Stomach (tissue), 9 donors: ENCODE data around the gene PHKA2. TPM values are rescaled to one million over a fixed set of nuclear protein-coding genes. Genes with fewer than 3 reads are reported as not detected.

Experiments
- DNase-seq, 2 donors: peaks; one replicate each; pipeline versions ENCODE4 v3.0.0 to v3.0.0-alpha.2; 2013 to 2019
- H3K27ac ChIP-seq, 5 donors: fragments of 200-600 bp in 4 of 5; sonication (generic) in 4 of 5; one replicate each; pipeline ENCODE4 v1.5.1; 2013 to 2019; ENCODE audit warnings: mild to moderate bottlenecking in 1 of 5, moderate library complexity in 1 of 5
- H3K27me3 ChIP-seq, 3 donors: fragments of 200-600 bp; sonication (generic); one replicate each; pipeline ENCODE4 v1.5.1; 2017 to 2019; ENCODE audit warnings: mixed run types in 1 of 3
- H3K36me3 ChIP-seq, 4 donors: fragments of 200-600 bp; sonication (generic); 1 replicate in 3 of 4; 2 replicates in 1 of 4; pipeline ENCODE4 v1.5.1; 2016 to 2019
- H3K4me1 ChIP-seq, 4 donors: fragments of 200-600 bp; sonication (generic); one replicate each; pipeline ENCODE4 v1.5.1; 2016 to 2019
- H3K4me3 ChIP-seq, 4 donors: fragments of 200-600 bp; sonication (generic) in 3 of 4; one replicate each; pipeline ENCODE4 v1.5.1; 2016 to 2019; ENCODE audit warnings: mild to moderate bottlenecking in 1 of 4
- H3K9me3 ChIP-seq, 4 donors: fragments of 200-600 bp; sonication (generic); one replicate each; pipeline ENCODE4 v1.5.1; 2016 to 2019
- CTCF ChIP-seq, 7 experiments: fragments of 450-650 bp in 4 of 7; fragments of 200-600 bp in 3 of 7; sonication (generic) in 3 of 7; IDR thresholded peaks; one replicate each; pipeline ENCODE4 v1.5.1; 2016 to 2019; ENCODE audit warnings: antibody characterized with exemption in 7 of 7, control low read depth in 2 of 7, mild to moderate bottlenecking in 1 of 7
- EP300 ChIP-seq: sonication (generic); formaldehyde crosslinking; IDR thresholded peaks from one replicate; pipeline ENCODE4 v1.6.1; 2017; ENCODE audit warnings: antibody characterized with exemption
- POLR2A ChIP-seq, 4 donors: fragments of 450-650 bp; IDR thresholded peaks; one replicate each; pipeline ENCODE4 v1.6.1; 2016; ENCODE audit warnings: antibody characterized with exemption in 4 of 4, control low read depth in 2 of 4, mild to moderate bottlenecking in 1 of 4, moderate library complexity in 1 of 4
- POLR2AphosphoS5 ChIP-seq, 3 donors: sonication (generic); formaldehyde crosslinking; IDR thresholded peaks; one replicate each; pipeline ENCODE4 v1.6.1; 2016; ENCODE audit warnings: antibody characterized with exemption in 3 of 3
- WGBS, 5 donors: extraction: QIAGEN DNeasy Blood & Tissue Kit in 3 of 5; methylation state at CpG; one replicate each; pipeline versions ENCODE4 v1.1.5 to v1.1.7; 2013 to 2018; 5-methylcytosine and 5-hydroxymethylcytosine counted together
- intact Hi-C: fragments of 100-400 bp; cut with DNase I; formaldehyde crosslinking; loops from one replicate; pipeline ENCODE4 v1.15.1; 2023; ENCODE audit warnings: low total_unique reads
- polyA plus RNA-seq, 3 donors: library from polyadenylated mRNA; stranded (reverse); fragments of 200-250 nt; gene quantifications; one replicate each; pipeline ENCODE4 v1.2.3, GENCODE V29; 2013
- total RNA-seq, 5 donors: library from RNA; depleted of rRNA; stranded (reverse); fragments of >200 nt; gene quantifications; one replicate each; pipeline versions ENCODE4 v1.1.0 to v1.2.3, GENCODE V29; 2014 to 2016
- donor health status: healthy with polysubstance abuse.
- donor health status: Bipolar disorder and iron deficiency.
- donor health status: healthy.

PHKA2 gene
- total and polyA plus RNA-seq, 8 donors: 10.5 to 63.4 (median 15.5) TPM

GRCh38 chrX:18964901-18965300 lies 19.0 kb downstream of the PHKA2 start:
- Histone ChIP-seq H3K4me3 (no peak overlapping the region), H3K4me1 (no peaks in the 10 kb centered on the region), H3K9me3 (no peaks in the 10 kb centered on the region), H3K27me3 (no peaks in the 10 kb centered on the region), H3K36me3 (no peaks in the 10 kb centered on the region), H3K27ac (no peak overlapping the region)
- TF ChIP-seq POLR2A (IDR thresholded peaks at IDR 0.05) (no peak), POLR2AphosphoS5 (IDR thresholded peaks at IDR 0.05) (no peak), EP300 (no peak), CTCF (IDR thresholded peaks at IDR 0.05) (no peak)
- WGBS, 5 donors: 57 to 71% (median 64%) methylated on average over 9 of the region's 9 CpGs
- intact Hi-C loops: no loop called here
- DNase-seq: no peak

- intact Hi-C loops: no loop called here
- H3K27me3 ChIP-seq: no peaks in the 10 kb centered on the region
- no peaks in the 10 kb centered on the region for H3K9me3 ChIP-seq
- 37 to 71% (median 68%) methylated on average over 4 of the region's 4 CpGs for WGBS, 5 donors
- H3K27ac ChIP-seq: no peak overlapping the region
- DNase-seq: peak in 1 of 2 donors; percentile 12
- no peaks in the 10 kb centered on the region for H3K4me1 ChIP-seq
- no peaks in the 10 kb centered on the region for H3K36me3 ChIP-seq
- no peak overlapping the region for H3K4me3 ChIP-seq
- TF ChIP-seq POLR2AphosphoS5 (IDR thresholded peaks at IDR 0.05) (no peak), POLR2A (IDR thresholded peaks at IDR 0.05) (no peak), CTCF (IDR thresholded peaks at IDR 0.05) (no peak), EP300 (no peak)
These were observed 19.9 kb downstream of the PHKA2 start for GRCh38 chrX:18964026-18964425.

- DNase-seq: no peak
- TF ChIP-seq POLR2AphosphoS5 (IDR thresholded peaks at IDR 0.05) (no peak), EP300 (no peak), POLR2A (IDR thresholded peaks at IDR 0.05) (no peak), CTCF (IDR thresholded peaks at IDR 0.05) (no peak)
- intact Hi-C loops: no loop called here
- H3K4me1 ChIP-seq: no peaks in the 10 kb centered on the region
- H3K36me3 ChIP-seq: no peaks in the 10 kb centered on the region
- H3K9me3 ChIP-seq: no peaks in the 10 kb centered on the region
- no peak overlapping the region for H3K4me3 ChIP-seq
- H3K27ac ChIP-seq: no peak overlapping the region
- H3K27me3 ChIP-seq: no peaks in the 10 kb centered on the region
These were observed 21.6 kb downstream of the PHKA2 start for GRCh38 chrX:18962329-18962728.

GRCh38 chrX:18961686-18962085 lies 22.2 kb downstream of the PHKA2 start:
- WGBS, 5 donors: 64 to 80% (median 73%) methylated on average over 2 of the region's 2 CpGs

More at GRCh38 chrX:18961686-18962085, 22.2 kb downstream of the PHKA2 start:
- no peaks in the 10 kb centered on the region for H3K9me3 ChIP-seq
- no peak for DNase-seq
- no peak overlapping the region for H3K4me3 ChIP-seq
- no peaks in the 10 kb centered on the region for H3K36me3 ChIP-seq
- intact Hi-C loops: no loop called here
- no peaks in the 10 kb centered on the region for H3K4me1 ChIP-seq
- no peak overlapping the region for H3K27ac ChIP-seq
- H3K27me3 ChIP-seq: no peaks in the 10 kb centered on the region
- TF ChIP-seq CTCF (IDR thresholded peaks at IDR 0.05) (no peak), POLR2AphosphoS5 (IDR thresholded peaks at IDR 0.05) (no peak), EP300 (no peak), POLR2A (IDR thresholded peaks at IDR 0.05) (no peak)
